Panc1 (cell line): ENCODE measurements around the gene CUX1. TPM values are rescaled to one million over a fixed set of nuclear protein-coding genes. Genes with fewer than 3 reads are reported as not detected.

Experiments used
- ATAC-seq: fragments of 200-7000 bp; cut with Tn5 transposase; 2 replicates; pipeline ENCODE4 v1.9.1; 2020; ENCODE audit warnings: mild to moderate bottlenecking, moderate library complexity
- BruUV-seq: library from RNA; stranded (reverse); fragments of 400-500 nt; replicated peaks from 2 replicates; lab custom pipeline; 2021; lab: Mats Ljungman, UMichigan
- CTCF ChIA-PET: fragments of 300-600 bp; sonication (Branson Sonifier 250); formaldehyde crosslinking; loops from one replicate; lab custom pipeline; 2022; ENCODE audit warnings: antibody characterized with exemption; lab: Charles Lee
- POLR2A ChIA-PET: fragments of 300-600 bp; sonication (Branson Sonifier 250); formaldehyde crosslinking; loops from one replicate; lab custom pipeline; 2022; ENCODE audit warnings: antibody characterized with exemption; lab: Charles Lee
- DNase-seq: peaks from one replicate; pipeline ENCODE4 v3.0.0-alpha.2; 2010; ENCODE audit warnings: low read depth, low spot score
- H3K27ac ChIP-seq: 2 replicates; pipeline ENCODE4 v1.5.1; 2011; ENCODE audit warnings: mild to moderate bottlenecking, low read length, inconsistent platforms
- H3K27me3 ChIP-seq: fragments of 200-500 bp; sonication (Bioruptor generic); 2 replicates; pipeline ENCODE4 v1.6.0; 2014; ENCODE audit warnings: low read length, inconsistent platforms; ENCODE audit not compliant: control insufficient read depth, insufficient read depth
- H3K36me3 ChIP-seq: fragments of 200-500 bp; sonication (Bioruptor generic); 2 replicates; pipeline ENCODE4 v1.5.1; 2014; ENCODE audit warnings: inconsistent platforms, mild to moderate bottlenecking, low read length, moderate library complexity; ENCODE audit not compliant: control insufficient read depth, insufficient read depth
- H3K4me1 ChIP-seq: 2 replicates; pipeline ENCODE4 v1.5.1; 2011; ENCODE audit warnings: inconsistent platforms, mild to moderate bottlenecking, low read length, moderate library complexity; ENCODE audit not compliant: control insufficient read depth, insufficient read depth
- H3K4me3 ChIP-seq, 2 experiments: 2 replicates each; pipeline ENCODE4 v1.5.1; 2011 to 2012; ENCODE audit warnings: low read depth in 2 of 2, low read length in 2 of 2, mild to moderate bottlenecking in 2 of 2, inconsistent platforms in 1 of 2, moderate library complexity in 1 of 2
- H3K9me3 ChIP-seq: fragments of 200-500 bp; sonication (Bioruptor generic); 2 replicates; pipeline ENCODE4 v1.5.1; 2014; ENCODE audit warnings: low read depth, mild to moderate bottlenecking, inconsistent platforms, low read length, moderate library complexity; ENCODE audit not compliant: control insufficient read depth, insufficient read depth
- POLR2AphosphoS5 ChIP-seq: IDR thresholded peaks from 2 replicates; pipeline ENCODE4 v1.6.1; 2012; ENCODE audit warnings: mild to moderate bottlenecking, low read depth, low read length, moderate library complexity
- SIN3A ChIP-seq: IDR thresholded peaks from 2 replicates; pipeline ENCODE4 v1.6.1; 2012; ENCODE audit warnings: low read depth, mild to moderate bottlenecking, low read length, moderate library complexity, borderline replicate concordance; ENCODE audit not compliant: insufficient read depth
- TCF7L2 ChIP-seq: IDR thresholded peaks from 2 replicates; pipeline ENCODE4 v1.6.1; 2011; ENCODE audit warnings: mild to moderate bottlenecking, low read depth, low read length, inconsistent platforms
- in situ Hi-C: cut with HindIII; loops from 2 replicates; pipeline ENCODE4 v1.10.0; 2016; ENCODE audit warnings: low sequenced_read_pairs, low pct_unique_long_range_greater_than_20kb
- intact Hi-C: fragments of 100-400 bp; cut with micrococcal nuclease; formaldehyde crosslinking; loops from one replicate; pipeline ENCODE4 v1.10.0; 2022; ENCODE audit not compliant: unreplicated experiment
- total RNA-seq: library from RNA; stranded (reverse); gene quantifications from one replicate; pipeline ENCODE4 v1.2.1, GENCODE V29; 2021; ENCODE audit not compliant: unreplicated experiment
- TF ChIP-seq, protein P1 (sequence below), 2 experiments: IDR thresholded peaks; 2 replicates each; pipeline ENCODE4 v1.6.1; 2011 to 2012; ENCODE audit warnings: low read depth in 2 of 2, control low read depth in 1 of 2, low read length in 1 of 2, mild to moderate bottlenecking in 1 of 2, moderate library complexity in 1 of 2; ENCODE audit not compliant: insufficient read depth in 1 of 2
- TF ChIP-seq, protein P2 (sequence below): fragments of 450-650 bp; IDR thresholded peaks from 2 replicates; pipeline ENCODE4 v1.5.1; 2017; ENCODE audit warnings: mild to moderate bottlenecking

Gene CUX1
- total RNA-seq, 1 experiment from 2014 or later = 50.9 TPM

DNA sequence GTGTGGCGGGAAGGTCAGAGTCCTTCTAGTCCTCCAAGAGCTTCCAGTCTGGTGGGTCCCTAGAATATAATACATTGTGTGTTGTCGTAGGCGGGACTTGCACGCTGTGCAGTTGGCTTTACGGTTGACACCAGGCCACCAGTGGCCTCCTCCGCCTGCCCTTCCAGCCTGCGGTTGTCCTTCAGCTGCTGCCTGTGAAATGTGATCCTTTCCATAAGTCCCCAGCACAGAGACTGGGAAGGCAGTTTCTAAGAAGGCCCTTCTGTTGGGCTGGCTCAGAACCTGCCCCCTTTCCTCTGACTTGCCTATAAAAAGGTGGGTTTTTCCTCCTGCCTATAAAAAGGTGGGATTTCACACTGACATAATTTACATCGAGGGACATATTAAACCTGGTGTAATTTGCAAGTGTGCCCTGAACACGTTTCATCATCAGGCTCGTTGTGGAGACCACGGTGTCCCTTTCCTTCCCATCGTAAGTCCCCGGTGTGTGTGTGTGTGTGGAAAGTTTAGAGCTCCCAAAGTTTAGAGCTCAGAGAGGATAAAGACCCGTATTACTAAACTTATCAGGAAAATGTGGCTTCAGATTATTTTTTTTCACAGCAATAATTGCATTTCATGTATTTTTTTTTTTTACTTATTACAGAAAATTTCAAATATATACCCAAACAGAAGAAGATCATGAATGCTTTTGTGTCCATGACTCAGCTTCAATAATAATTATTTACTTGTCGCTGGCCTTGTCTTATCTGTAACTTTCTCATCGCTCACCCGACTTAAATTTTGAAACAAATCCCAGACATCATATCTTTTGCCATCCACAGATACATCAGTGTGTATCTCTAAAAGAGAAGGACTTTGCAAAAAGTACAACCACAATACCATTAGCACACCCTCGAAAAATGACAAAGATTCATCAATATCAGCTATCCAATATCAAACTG lies 45.1 kb downstream of the CUX1 start:
- BruUV-seq = no TSS peak
- CTCF ChIA-PET = interaction anchor here (0.5 to 0.7 kb wide), 2 partner anchors 16 to 93 kb away, joined by 4 read pairs; no protein-coding TSS in a partner anchor

DNA sequence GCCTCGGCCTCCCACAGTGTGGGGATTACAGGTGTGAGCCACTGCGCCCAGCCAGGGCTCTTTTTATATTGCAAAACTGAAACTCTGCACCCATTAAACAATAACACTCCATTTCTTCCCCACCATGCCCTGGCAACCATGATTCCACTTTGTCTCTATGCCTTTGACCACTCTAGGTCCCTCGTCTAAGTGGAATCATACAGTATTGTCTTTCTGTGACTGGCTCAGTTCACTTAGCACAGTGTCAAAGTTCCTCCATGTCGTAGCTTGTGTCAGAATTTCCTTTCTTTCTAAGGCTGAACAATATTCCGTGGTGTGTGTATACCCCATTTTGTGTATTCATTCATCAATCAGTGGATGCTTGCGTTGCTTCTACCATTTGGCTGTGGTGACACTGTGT lies 46.2 kb downstream of the CUX1 start:
- Histone ChIP-seq H3K4me3 (no peak overlapping the region), H3K4me1 (peaks cover 8% of the 10 kb centered on the region), H3K9me3 (no peaks in the 10 kb centered on the region), H3K27me3 (no peaks in the 10 kb centered on the region), H3K36me3 (no peaks in the 10 kb centered on the region), H3K27ac (no peak overlapping the region)
- ChIA-PET POLR2A (no interaction called here), CTCF (no interaction called here)
- ATAC-seq (no peak), DNase-seq (no peak)
- TF ChIP-seq SIN3A = no peak
- TF ChIP-seq, protein P1, sequence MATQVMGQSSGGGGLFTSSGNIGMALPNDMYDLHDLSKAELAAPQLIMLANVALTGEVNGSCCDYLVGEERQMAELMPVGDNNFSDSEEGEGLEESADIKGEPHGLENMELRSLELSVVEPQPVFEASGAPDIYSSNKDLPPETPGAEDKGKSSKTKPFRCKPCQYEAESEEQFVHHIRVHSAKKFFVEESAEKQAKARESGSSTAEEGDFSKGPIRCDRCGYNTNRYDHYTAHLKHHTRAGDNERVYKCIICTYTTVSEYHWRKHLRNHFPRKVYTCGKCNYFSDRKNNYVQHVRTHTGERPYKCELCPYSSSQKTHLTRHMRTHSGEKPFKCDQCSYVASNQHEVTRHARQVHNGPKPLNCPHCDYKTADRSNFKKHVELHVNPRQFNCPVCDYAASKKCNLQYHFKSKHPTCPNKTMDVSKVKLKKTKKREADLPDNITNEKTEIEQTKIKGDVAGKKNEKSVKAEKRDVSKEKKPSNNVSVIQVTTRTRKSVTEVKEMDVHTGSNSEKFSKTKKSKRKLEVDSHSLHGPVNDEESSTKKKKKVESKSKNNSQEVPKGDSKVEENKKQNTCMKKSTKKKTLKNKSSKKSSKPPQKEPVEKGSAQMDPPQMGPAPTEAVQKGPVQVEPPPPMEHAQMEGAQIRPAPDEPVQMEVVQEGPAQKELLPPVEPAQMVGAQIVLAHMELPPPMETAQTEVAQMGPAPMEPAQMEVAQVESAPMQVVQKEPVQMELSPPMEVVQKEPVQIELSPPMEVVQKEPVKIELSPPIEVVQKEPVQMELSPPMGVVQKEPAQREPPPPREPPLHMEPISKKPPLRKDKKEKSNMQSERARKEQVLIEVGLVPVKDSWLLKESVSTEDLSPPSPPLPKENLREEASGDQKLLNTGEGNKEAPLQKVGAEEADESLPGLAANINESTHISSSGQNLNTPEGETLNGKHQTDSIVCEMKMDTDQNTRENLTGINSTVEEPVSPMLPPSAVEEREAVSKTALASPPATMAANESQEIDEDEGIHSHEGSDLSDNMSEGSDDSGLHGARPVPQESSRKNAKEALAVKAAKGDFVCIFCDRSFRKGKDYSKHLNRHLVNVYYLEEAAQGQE (IDR thresholded peaks at IDR 0.05; ENCODE audit: insufficient read depth in 1 of 2, low read depth in 2 of 2, low read length in 1 of 2) = no peak
- TF ChIP-seq, protein P2, sequence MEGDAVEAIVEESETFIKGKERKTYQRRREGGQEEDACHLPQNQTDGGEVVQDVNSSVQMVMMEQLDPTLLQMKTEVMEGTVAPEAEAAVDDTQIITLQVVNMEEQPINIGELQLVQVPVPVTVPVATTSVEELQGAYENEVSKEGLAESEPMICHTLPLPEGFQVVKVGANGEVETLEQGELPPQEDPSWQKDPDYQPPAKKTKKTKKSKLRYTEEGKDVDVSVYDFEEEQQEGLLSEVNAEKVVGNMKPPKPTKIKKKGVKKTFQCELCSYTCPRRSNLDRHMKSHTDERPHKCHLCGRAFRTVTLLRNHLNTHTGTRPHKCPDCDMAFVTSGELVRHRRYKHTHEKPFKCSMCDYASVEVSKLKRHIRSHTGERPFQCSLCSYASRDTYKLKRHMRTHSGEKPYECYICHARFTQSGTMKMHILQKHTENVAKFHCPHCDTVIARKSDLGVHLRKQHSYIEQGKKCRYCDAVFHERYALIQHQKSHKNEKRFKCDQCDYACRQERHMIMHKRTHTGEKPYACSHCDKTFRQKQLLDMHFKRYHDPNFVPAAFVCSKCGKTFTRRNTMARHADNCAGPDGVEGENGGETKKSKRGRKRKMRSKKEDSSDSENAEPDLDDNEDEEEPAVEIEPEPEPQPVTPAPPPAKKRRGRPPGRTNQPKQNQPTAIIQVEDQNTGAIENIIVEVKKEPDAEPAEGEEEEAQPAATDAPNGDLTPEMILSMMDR = no peak
- TF ChIP-seq POLR2AphosphoS5 = no peak
- no peak for TF ChIP-seq TCF7L2
- no TSS peak for BruUV-seq
- intact Hi-C loops (no loop called here), in situ Hi-C loops (no loop called here)

More for the DNA sequence above, 45.1 kb downstream of the CUX1 start:
- DNase-seq = no peak
- H3K4me1 ChIP-seq = peaks cover 1% of the 10 kb centered on the region
- ATAC-seq = no peak
- POLR2A ChIA-PET = no interaction called here
- intact Hi-C loops (no loop called here), in situ Hi-C loops (no loop called here)
- no peaks in the 10 kb centered on the region for H3K36me3 ChIP-seq
- H3K27ac ChIP-seq = no peak overlapping the region
- no peak for TF ChIP-seq TCF7L2
- TF ChIP-seq, protein P2 = no peak
- no peak for TF ChIP-seq POLR2AphosphoS5
- TF ChIP-seq SIN3A = no peak
- TF ChIP-seq, protein P1 (IDR thresholded peaks at IDR 0.05; ENCODE audit: insufficient read depth in 1 of 2, low read depth in 2 of 2, low read length in 1 of 2) = no peak
- no peaks in the 10 kb centered on the region for H3K27me3 ChIP-seq
- no peak overlapping the region for H3K4me3 ChIP-seq
- no peaks in the 10 kb centered on the region for H3K9me3 ChIP-seq
